OCI-LY3 (cell line): ENCODE measurements around the gene OAT.

Experiments
- EZH2phosphoT487 ChIP-seq: fragments of 200-600 bp; shearing (Covaris generic); IDR thresholded peaks from 2 replicates; pipeline ENCODE4 v1.6.1; 2018; ENCODE audit warnings: antibody characterized with exemption, mixed run types, low read depth
- TF ChIP-seq, protein P1 (sequence below): fragments of 200-600, 300-600 bp; sonication (generic); IDR thresholded peaks from 2 replicates; pipeline ENCODE4 v1.5.1; 2014; ENCODE audit warnings: antibody characterized with exemption, low read length, low read depth

DNA sequence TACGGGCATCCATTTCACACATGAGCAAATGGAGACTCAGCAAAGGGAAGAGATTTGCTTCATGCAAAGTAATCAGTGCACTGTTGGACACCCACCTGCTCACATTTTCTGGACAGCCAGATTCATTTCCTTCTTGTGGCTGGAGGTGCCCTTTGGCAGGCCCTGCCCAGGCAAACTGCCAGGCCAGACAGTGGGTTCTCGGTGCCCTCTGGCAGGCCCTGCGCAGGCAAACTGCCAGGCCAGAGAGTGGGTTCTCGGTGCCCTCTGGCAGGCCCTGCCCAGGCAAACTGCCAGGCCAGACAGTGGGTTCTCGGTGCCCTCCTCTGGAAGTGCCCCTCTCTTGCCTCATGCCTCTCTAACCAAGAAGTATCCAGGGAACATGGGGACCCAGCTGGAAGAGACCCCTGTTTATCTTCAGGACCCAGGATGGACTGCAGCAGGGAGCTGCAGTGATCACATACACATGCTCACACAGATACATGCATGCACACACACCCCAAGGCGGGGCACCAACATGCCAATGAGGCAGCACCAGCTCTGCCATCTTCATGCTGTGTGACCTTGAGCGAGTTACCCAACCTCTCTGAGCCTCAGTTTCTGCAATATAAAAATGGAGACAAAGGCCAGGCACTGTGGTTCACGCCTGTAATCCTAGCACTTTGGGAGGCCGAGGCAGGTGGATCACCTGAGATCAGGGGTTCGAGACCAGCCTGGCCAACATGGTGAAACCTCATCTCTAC is 67.1 kb downstream of the OAT start:
- TF ChIP-seq, protein P1, sequence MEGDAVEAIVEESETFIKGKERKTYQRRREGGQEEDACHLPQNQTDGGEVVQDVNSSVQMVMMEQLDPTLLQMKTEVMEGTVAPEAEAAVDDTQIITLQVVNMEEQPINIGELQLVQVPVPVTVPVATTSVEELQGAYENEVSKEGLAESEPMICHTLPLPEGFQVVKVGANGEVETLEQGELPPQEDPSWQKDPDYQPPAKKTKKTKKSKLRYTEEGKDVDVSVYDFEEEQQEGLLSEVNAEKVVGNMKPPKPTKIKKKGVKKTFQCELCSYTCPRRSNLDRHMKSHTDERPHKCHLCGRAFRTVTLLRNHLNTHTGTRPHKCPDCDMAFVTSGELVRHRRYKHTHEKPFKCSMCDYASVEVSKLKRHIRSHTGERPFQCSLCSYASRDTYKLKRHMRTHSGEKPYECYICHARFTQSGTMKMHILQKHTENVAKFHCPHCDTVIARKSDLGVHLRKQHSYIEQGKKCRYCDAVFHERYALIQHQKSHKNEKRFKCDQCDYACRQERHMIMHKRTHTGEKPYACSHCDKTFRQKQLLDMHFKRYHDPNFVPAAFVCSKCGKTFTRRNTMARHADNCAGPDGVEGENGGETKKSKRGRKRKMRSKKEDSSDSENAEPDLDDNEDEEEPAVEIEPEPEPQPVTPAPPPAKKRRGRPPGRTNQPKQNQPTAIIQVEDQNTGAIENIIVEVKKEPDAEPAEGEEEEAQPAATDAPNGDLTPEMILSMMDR: no peak
- no peak for TF ChIP-seq EZH2phosphoT487
